OCI-LY1 (cell line): ENCODE measurements around the gene PCDHGC3.

ENCODE experiments used
- CTCF ChIP-seq: fragments of 200-600 bp; sonication (generic), shearing (Covaris generic); IDR thresholded peaks from 2 replicates; pipeline ENCODE4 v1.5.1; 2017; ENCODE audit warnings: mild to moderate bottlenecking, antibody characterized with exemption, low read length, moderate library complexity, mixed read lengths
- EZH2 ChIP-seq: fragments of 200-600 bp; sonication (generic), shearing (Covaris generic); IDR thresholded peaks from 2 replicates; pipeline ENCODE4 v1.8.0; 2017; ENCODE audit warnings: borderline replicate concordance, mixed run types, mild to moderate bottlenecking, antibody characterized with exemption, low read length, moderate library complexity, mixed read lengths

- TF ChIP-seq CTCF = no peak
- no peak for TF ChIP-seq EZH2
Measured at GRCh38 chr5:141519605-141520565, 44.1 kb downstream of the PCDHGC3 start.
